Measurements from ENCODE around the gene ADGRG1. TPM values are rescaled to one million over a fixed set of nuclear protein-coding genes. Genes with fewer than 3 reads are reported as not detected.

ADGRG1 gene
- total and polyA plus RNA-seq, 2 donors (not counting 1 experiment from before 2014, with no cell fraction given), result 0.20 to 0.61 TPM

GRCh38 chr16:57683636-57684545, 55.5 kb downstream of the ADGRG1 start:
- Mint-ChIP-seq H3K27me3 (peaks cover 3% of the 10 kb centered on the region), H3K4me3 (no peak overlapping the region), H3K4me1 (no peaks in the 10 kb centered on the region), H3K27ac (no peak overlapping the region), H3K9me3 (ENCODE audit: insufficient read depth) (no peaks in the 10 kb centered on the region)
- H4K20me1 ChIP-seq (ENCODE audit: control insufficient read depth, insufficient read depth, low read length, poor library complexity, severe bottlenecking), result no peaks in the 10 kb centered on the region
- no peak overlapping the region for H3K4me2 ChIP-seq (replicated peaks; ENCODE audit: low read depth, low read length, poor library complexity, severe bottlenecking)
- ATAC-seq (ENCODE audit: low read depth) (no peak), DNase-seq (no peak)
- no peak overlapping the region for H2AFZ ChIP-seq (ENCODE audit: insufficient read depth, low read depth, low read length, poor library complexity, severe bottlenecking)
- intact Hi-C loops (cut with micrococcal nuclease), result no loop called here
- H3K4me1 ChIP-seq (ENCODE audit: control insufficient read depth in 2 of 2, insufficient read depth in 2 of 2, low read length in 2 of 2), result peaks cover 0 to 4% of the 10 kb centered on the region in 2 donors
- TF ChIP-seq CTCF (IDR thresholded peaks at IDR 0.05) (no peak), EZH2 (IDR thresholded peaks at IDR 0.05; ENCODE audit: borderline replicate concordance, insufficient read depth, low read depth, low read length, poor library complexity, severe bottlenecking) (no peak)
- CTCF ChIA-PET, result no interaction called here
- no peak overlapping the region for H3K9ac ChIP-seq (ENCODE audit: low read length)
- H3K79me2 ChIP-seq (ENCODE audit: control insufficient read depth, insufficient read depth, low read length), result no peaks in the 10 kb centered on the region
- H3K4me3 ChIP-seq (ENCODE audit: control extremely low read depth in 1 of 5, extremely low read depth in 1 of 5, insufficient read depth in 1 of 5, low read depth in 2 of 5, low read length in 4 of 5), result no peak overlapping the region
- H3K9me3 ChIP-seq (ENCODE audit: control extremely low read depth in 1 of 3, control insufficient read depth in 2 of 3, insufficient read depth in 1 of 3, low read length in 2 of 3), result no peaks in the 10 kb centered on the region
- no peaks in the 10 kb centered on the region for H3K27me3 ChIP-seq (replicated peaks in 1 of 4; ENCODE audit: control extremely low read depth in 1 of 4, control insufficient read depth in 3 of 4, insufficient read depth in 4 of 4, low read length in 3 of 4)
- no peaks in the 10 kb centered on the region for H3K36me3 ChIP-seq (replicated peaks in 1 of 2; ENCODE audit: control extremely low read depth in 1 of 2, control insufficient read depth in 1 of 2, extremely low read depth in 1 of 2, insufficient read depth in 2 of 2, low read length in 1 of 2)
- H3K27ac ChIP-seq (ENCODE audit: low read length in 2 of 2), result no peak overlapping the region
- POLR2A ChIA-PET, result no interaction called here
- 89% methylated on average over 15 of the region's 18 CpGs for WGBS (ENCODE audit: insufficient coverage)

GRCh38 chr16:57684626-57685358, 56.4 kb downstream of the ADGRG1 start:
- ATAC-seq (ENCODE audit: low read depth) (no peak), DNase-seq (no peak)
- 97% methylated on average over 7 of the region's 8 CpGs for WGBS (ENCODE audit: insufficient coverage)
- Histone ChIP-seq H3K79me2 (ENCODE audit: control insufficient read depth, insufficient read depth, low read length) (no peaks in the 10 kb centered on the region), H3K4me2 (replicated peaks; ENCODE audit: low read depth, low read length, poor library complexity, severe bottlenecking) (no peak overlapping the region), H3K36me3 (replicated peaks in 1 of 2; ENCODE audit: control extremely low read depth in 1 of 2, control insufficient read depth in 1 of 2, extremely low read depth in 1 of 2, insufficient read depth in 2 of 2, low read length in 1 of 2) (no peaks in the 10 kb centered on the region), H4K20me1 (ENCODE audit: control insufficient read depth, insufficient read depth, low read length, poor library complexity, severe bottlenecking) (no peaks in the 10 kb centered on the region), H3K9me3 (ENCODE audit: control extremely low read depth in 1 of 3, control insufficient read depth in 2 of 3, insufficient read depth in 1 of 3, low read length in 2 of 3) (no peaks in the 10 kb centered on the region), H3K27ac (ENCODE audit: low read length in 2 of 2) (no peak overlapping the region), H3K27me3 (replicated peaks in 1 of 4; ENCODE audit: control extremely low read depth in 1 of 4, control insufficient read depth in 3 of 4, insufficient read depth in 4 of 4, low read length in 3 of 4) (no peaks in the 10 kb centered on the region), H2AFZ (ENCODE audit: insufficient read depth, low read depth, low read length, poor library complexity, severe bottlenecking) (no peak overlapping the region), H3K4me1 (ENCODE audit: control insufficient read depth in 2 of 2, insufficient read depth in 2 of 2, low read length in 2 of 2) (peaks cover 8 to 9% of the 10 kb centered on the region in 2 donors), H3K4me3 (ENCODE audit: control extremely low read depth in 1 of 5, extremely low read depth in 1 of 5, insufficient read depth in 1 of 5, low read depth in 2 of 5, low read length in 4 of 5) (no peak overlapping the region), H3K9ac (ENCODE audit: low read length) (no peak overlapping the region)
- H3K4me1 Mint-ChIP-seq, result peaks cover 8% of the 10 kb centered on the region
- no peak for TF ChIP-seq EZH2 (IDR thresholded peaks at IDR 0.05; ENCODE audit: borderline replicate concordance, insufficient read depth, low read depth, low read length, poor library complexity, severe bottlenecking)
- no peak for TF ChIP-seq CTCF (IDR thresholded peaks at IDR 0.05)
- no peak overlapping the region for H3K4me3 Mint-ChIP-seq
- no peak overlapping the region for H3K27ac Mint-ChIP-seq
- intact Hi-C loops (cut with micrococcal nuclease), result no loop called here
- POLR2A ChIA-PET, result no interaction called here
- H3K27me3 Mint-ChIP-seq, result peaks cover 3% of the 10 kb centered on the region
- CTCF ChIA-PET, result no interaction called here
- no peaks in the 10 kb centered on the region for H3K9me3 Mint-ChIP-seq (ENCODE audit: insufficient read depth)

Measured in B cell (primary cell).